ENCODE results near the gene PEDS1. TPM values are rescaled to one million over a fixed set of nuclear protein-coding genes. Genes with fewer than 3 reads are reported as not detected.
"Not testable (repeated sequence)": the region's sequence is repeated elsewhere in the genome, so short reads cannot be mapped to it uniquely, and the experiment has no call there.

The PEDS1 gene
- total and polyA plus RNA-seq, 3 donors from 2014 or later, result 39.3 to 45.5 (median 40.1) TPM

GRCh38 chr20:50181344-50181743 lies 27.8 kb upstream of the PEDS1 start:
- no peak overlapping the region for H3K27ac ChIP-seq
- no peak for TF ChIP-seq POLR2A (IDR thresholded peaks at IDR 0.05)
- TF ChIP-seq CTCF (IDR thresholded peaks at IDR 0.05), result no peak
- DNase-seq, result no peak
- H3K36me3 ChIP-seq (ENCODE audit: low read depth, missing control alignments), result no peaks in the 10 kb centered on the region
- intact Hi-C loops (cut with DNase I; ENCODE audit: low total_unique reads), result loop anchor here (10.0 kb wide), 1 partner anchor 393 kb away; no protein-coding TSS in a partner anchor
- H3K27me3 ChIP-seq, result no peaks in the 10 kb centered on the region
- H3K9me3 ChIP-seq, result no peaks in the 10 kb centered on the region
- no peaks in the 10 kb centered on the region for H3K4me1 ChIP-seq
- H3K4me3 ChIP-seq, result no peak overlapping the region
- 89 to 94% methylated on average over 10 of the region's 10 CpGs for WGBS, 2 donors

GRCh38 chr20:50178672-50179071 lies 25.1 kb upstream of the PEDS1 start:
- intact Hi-C loops (cut with DNase I; ENCODE audit: low total_unique reads); H3K27ac ChIP-seq; DNase-seq; H3K4me1 ChIP-seq; H3K36me3 ChIP-seq (ENCODE audit: low read depth, missing control alignments); H3K4me3 ChIP-seq; H3K9me3 ChIP-seq; H3K27me3 ChIP-seq: not testable (repeated sequence)
- 93 to 95% methylated on average over 9 of the region's 9 CpGs for WGBS, 2 donors

- Histone ChIP-seq H3K4me1 (peaks cover 8% of the 10 kb centered on the region), H3K4me3 (no peak overlapping the region), H3K27me3 (no peaks in the 10 kb centered on the region), H3K36me3 (ENCODE audit: low read depth, missing control alignments) (no peaks in the 10 kb centered on the region), H3K9me3 (no peaks in the 10 kb centered on the region), H3K27ac (no peak overlapping the region)
- 85 to 90% methylated on average over 18 of the region's 18 CpGs for WGBS, 2 donors
- intact Hi-C loops (cut with DNase I; ENCODE audit: low total_unique reads), result no loop called here
- TF ChIP-seq CTCF (IDR thresholded peaks at IDR 0.05), result no peak
- TF ChIP-seq POLR2A (IDR thresholded peaks at IDR 0.05), result no peak
- DNase-seq, result no peak
Measured at GRCh38 chr20:50175938-50176933, 22.7 kb upstream of the PEDS1 start.

GRCh38 chr20:50174456-50174855 lies 20.9 kb upstream of the PEDS1 start:
- 84 to 90% methylated on average over 5 of the region's 5 CpGs for WGBS, 2 donors
- H3K27ac ChIP-seq, result no peak overlapping the region
- no peak for TF ChIP-seq POLR2A (IDR thresholded peaks at IDR 0.05)
- no peak for TF ChIP-seq CTCF (IDR thresholded peaks at IDR 0.05)
- H3K4me3 ChIP-seq, result no peak overlapping the region
- H3K27me3 ChIP-seq, result no peaks in the 10 kb centered on the region
- no peaks in the 10 kb centered on the region for H3K9me3 ChIP-seq
- intact Hi-C loops (cut with DNase I; ENCODE audit: low total_unique reads), result no loop called here
- no peaks in the 10 kb centered on the region for H3K36me3 ChIP-seq (ENCODE audit: low read depth, missing control alignments)
- DNase-seq, result no peak
- H3K4me1 ChIP-seq, result peaks cover 8% of the 10 kb centered on the region

- WGBS, 2 donors, result 5 to 7% methylated on average over 9 to 36 of the region's 36 CpGs
- H3K27me3 ChIP-seq, result no peaks in the 10 kb centered on the region
- H3K27ac ChIP-seq, result peak overlapping the region; percentile 33 to 75
- intact Hi-C loops (cut with DNase I; ENCODE audit: low total_unique reads), result no loop called here
- H3K9me3 ChIP-seq, result no peaks in the 10 kb centered on the region
- peaks cover 8% of the 10 kb centered on the region for H3K4me1 ChIP-seq
- no peaks in the 10 kb centered on the region for H3K36me3 ChIP-seq (ENCODE audit: low read depth, missing control alignments)
- TF ChIP-seq POLR2A (IDR thresholded peaks at IDR 0.05) (no peak), CTCF (IDR thresholded peaks at IDR 0.05) (no peak)
- H3K4me3 ChIP-seq, result peak overlapping the region; percentile 57 to 71
- peak; percentile 84 for DNase-seq
Measured at GRCh38 chr20:50172347-50173013, 19.0 kb upstream of the PEDS1 start.

Measured in testis (tissue), 3 donors.